H7 (cell line): ENCODE results near the gene TCEA3. TPM values are rescaled to one million over a fixed set of nuclear protein-coding genes. Genes with fewer than 3 reads are reported as not detected.

ENCODE experiments used
- DNase-seq: peaks from one replicate; pipeline ENCODE4 v3.0.0; 2012
- H3K27me3 ChIP-seq: 2 replicates; pipeline ENCODE4 v1.6.0; 2011; ENCODE audit warnings: mild to moderate bottlenecking, low read length; ENCODE audit not compliant: control insufficient read depth, insufficient read depth
- H3K36me3 ChIP-seq: replicated peaks from 2 replicates; pipeline ENCODE4 v1.5.1; 2011; ENCODE audit warnings: low read length; ENCODE audit not compliant: control insufficient read depth, insufficient read depth
- H3K4me3 ChIP-seq: 2 replicates; pipeline ENCODE4 v1.5.1; 2011; ENCODE audit warnings: low read depth, mild to moderate bottlenecking, control low read depth, low read length, moderate library complexity; ENCODE audit not compliant: insufficient read depth
- total RNA-seq: library from RNA; depleted of rRNA; stranded (reverse); fragments of >200 nt; shearing (Covaris generic); gene quantifications from 2 replicates; pipeline ENCODE4 v1.2.3, GENCODE V29; 2014; rRNA removed

Gene TCEA3
- total RNA-seq, 1 experiment from 2014 or later: 0.24 TPM

DNA sequence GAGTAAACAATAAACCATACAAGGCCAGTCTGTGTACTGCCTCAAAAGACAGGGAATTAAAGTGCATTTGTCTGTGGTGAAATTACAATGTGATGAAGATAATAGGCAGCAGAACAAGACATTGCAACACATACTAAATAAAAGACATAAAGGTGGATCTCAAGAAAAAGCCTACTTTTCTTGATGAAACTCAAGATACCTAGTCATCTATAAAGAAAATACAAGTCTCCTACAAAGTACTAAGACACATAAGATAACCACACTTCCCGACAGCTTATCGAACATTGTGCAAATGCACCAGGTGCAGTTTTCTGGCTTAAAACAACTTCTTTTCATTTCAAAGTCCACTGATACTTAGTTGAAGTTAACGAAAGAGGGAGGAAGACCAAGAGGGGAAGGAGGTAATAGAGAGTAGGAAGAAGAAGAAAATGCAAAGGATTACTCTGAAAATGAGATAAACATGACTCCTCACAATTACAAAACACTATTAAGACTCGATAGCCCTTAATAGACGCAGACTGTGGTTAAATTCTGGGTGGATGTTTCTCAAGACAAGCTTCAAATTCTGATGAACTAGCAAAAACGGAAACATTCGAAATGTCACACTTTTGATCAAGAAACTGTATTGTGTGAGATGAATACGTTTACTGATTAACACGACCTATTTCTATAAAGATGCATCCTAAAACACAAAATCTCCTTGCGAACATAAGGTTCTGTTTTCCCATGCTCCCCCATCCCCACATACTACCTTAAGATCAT, 82.4 kb downstream of the TCEA3 start:
- no peak for DNase-seq
- H3K4me3 ChIP-seq: peak overlapping the region; percentile 92; the same call in 1 of the 2 replicates
- peaks cover 2% of the 10 kb centered on the region for H3K27me3 ChIP-seq
- H3K36me3 ChIP-seq: peaks cover 2% of the 10 kb centered on the region

DNA sequence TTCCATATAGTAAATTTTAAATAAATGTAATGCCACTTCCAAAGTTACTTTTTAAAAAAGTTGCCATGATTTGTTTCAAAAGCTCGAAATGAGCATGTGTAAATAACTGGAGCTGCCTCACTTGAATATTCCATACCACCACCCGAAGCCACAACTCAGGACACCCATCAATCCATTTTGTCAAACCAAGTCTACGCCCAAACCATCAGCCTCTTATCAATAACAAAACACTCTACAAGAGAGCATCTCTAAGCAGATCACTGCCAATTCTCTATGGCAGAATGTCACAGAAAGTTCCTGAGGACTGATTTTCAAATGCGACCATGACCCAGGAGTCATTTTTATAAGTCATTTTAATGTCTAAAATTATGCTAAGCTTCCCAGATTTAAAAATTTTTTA, 84.9 kb downstream of the TCEA3 start:
- Histone ChIP-seq H3K4me3 (no peak overlapping the region), H3K36me3 (peaks cover 8% of the 10 kb centered on the region), H3K27me3 (no peaks in the 10 kb centered on the region)
- no peak for DNase-seq

- DNase-seq: no peak
- H3K36me3 ChIP-seq: peaks cover 14% of the 10 kb centered on the region
Observed at GRCh38 chr1:23337869-23338268, 86.7 kb downstream of the TCEA3 start.

DNA sequence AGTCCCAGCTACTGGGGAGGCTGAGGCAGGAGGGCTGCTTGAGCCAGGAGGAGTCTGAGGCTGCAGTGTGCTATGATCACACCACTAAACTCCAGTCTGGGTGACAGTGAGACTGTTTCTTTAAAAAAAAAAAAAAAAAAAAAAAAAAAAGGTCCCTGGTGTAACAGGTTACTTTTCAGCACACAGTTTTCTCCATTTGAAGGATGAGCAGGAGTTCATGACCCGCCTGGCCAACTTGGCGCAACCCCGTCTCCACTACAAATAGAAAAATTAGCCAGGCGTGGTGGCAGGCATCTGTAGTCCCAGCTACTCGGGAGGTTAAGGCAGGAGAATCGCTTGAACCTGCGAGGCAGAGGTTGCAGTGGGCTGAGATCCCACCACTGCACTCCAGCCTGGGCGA, 92.8 kb downstream of the TCEA3 start:
- no peak for DNase-seq
- Histone ChIP-seq H3K4me3 (no peak overlapping the region), H3K36me3 (peaks cover 29% of the 10 kb centered on the region), H3K27me3 (no peaks in the 10 kb centered on the region)

More at GRCh38 chr1:23337869-23338268, 86.7 kb downstream of the TCEA3 start:
- Histone ChIP-seq H3K27me3 (no peaks in the 10 kb centered on the region), H3K4me3 (no peak overlapping the region)

Other genes starting within 250 kb of the TCEA3 start
- 3.9 and 4.1 TPM in 2 replicates for gene HTR1D, start 207.2 kb downstream of the TCEA3 start, total RNA-seq
- gene HNRNPR, start 80.5 kb downstream of the TCEA3 start, total RNA-seq: 124 and 148 TPM in 2 replicates
- gene ZNF436, start 54.9 kb downstream of the TCEA3 start, total RNA-seq: 1.6 and 3.2 TPM in 2 replicates
- 95.1 and 107 TPM in 2 replicates for gene ASAP3, start 59.4 kb upstream of the TCEA3 start, total RNA-seq
- gene E2F2, start 106.5 kb upstream of the TCEA3 start, total RNA-seq: 7.8 and 9.9 TPM in 2 replicates
- 149 and 160 TPM in 2 replicates for gene ID3, start 134.8 kb upstream of the TCEA3 start, total RNA-seq